ES-I3 (cell line): Measurements from ENCODE around the gene CDC42SE2.
"Not testable (repeated sequence)": the region's sequence is repeated elsewhere in the genome, so short reads cannot be mapped to it uniquely, and the experiment has no call there.

Experiments used
- H3K36me3 ChIP-seq: 2 replicates; pipeline ENCODE4 v1.6.1; 2013; ENCODE audit warnings: mild to moderate bottlenecking, low read length, control low read depth, moderate library complexity; ENCODE audit not compliant: insufficient read depth
- H3K4me1 ChIP-seq: 2 replicates; pipeline ENCODE4 v1.6.1; 2013; ENCODE audit warnings: mild to moderate bottlenecking, control low read depth, low read length; ENCODE audit not compliant: insufficient read depth
- H3K9ac ChIP-seq: 2 replicates; pipeline ENCODE4 v1.6.1; 2013; ENCODE audit warnings: low read depth, mild to moderate bottlenecking, low read length, moderate library complexity
- H3K9me3 ChIP-seq: 2 replicates; pipeline ENCODE4 v1.6.1; 2013; ENCODE audit warnings: mild to moderate bottlenecking, low read length, moderate library complexity; ENCODE audit not compliant: control insufficient read depth, insufficient read depth

Gene CDC42SE2

DNA sequence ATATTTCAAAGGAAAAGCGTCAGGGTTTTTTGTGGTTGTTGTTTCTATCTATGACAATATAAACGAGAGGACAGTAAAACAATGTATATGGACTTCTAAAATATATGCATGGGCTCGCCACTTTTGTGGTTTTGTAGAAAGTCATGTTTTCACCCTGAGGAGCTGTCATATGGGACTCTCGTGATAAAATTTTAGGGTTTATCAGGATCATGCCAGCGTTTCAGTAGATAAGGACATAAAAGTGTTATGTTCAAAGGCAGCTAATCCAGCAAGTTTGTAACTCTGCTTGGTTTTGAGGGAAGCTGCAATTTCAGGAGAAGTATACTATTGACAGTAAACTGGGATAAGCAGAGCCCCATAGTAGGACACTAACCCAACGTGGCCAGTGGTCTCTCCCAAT is 120.3 kb downstream of the CDC42SE2 start:
- H3K36me3 ChIP-seq = no peaks in the 10 kb centered on the region
- H3K9ac ChIP-seq = no peak overlapping the region
- no peaks in the 10 kb centered on the region for H3K4me1 ChIP-seq
- no peaks in the 10 kb centered on the region for H3K9me3 ChIP-seq

DNA sequence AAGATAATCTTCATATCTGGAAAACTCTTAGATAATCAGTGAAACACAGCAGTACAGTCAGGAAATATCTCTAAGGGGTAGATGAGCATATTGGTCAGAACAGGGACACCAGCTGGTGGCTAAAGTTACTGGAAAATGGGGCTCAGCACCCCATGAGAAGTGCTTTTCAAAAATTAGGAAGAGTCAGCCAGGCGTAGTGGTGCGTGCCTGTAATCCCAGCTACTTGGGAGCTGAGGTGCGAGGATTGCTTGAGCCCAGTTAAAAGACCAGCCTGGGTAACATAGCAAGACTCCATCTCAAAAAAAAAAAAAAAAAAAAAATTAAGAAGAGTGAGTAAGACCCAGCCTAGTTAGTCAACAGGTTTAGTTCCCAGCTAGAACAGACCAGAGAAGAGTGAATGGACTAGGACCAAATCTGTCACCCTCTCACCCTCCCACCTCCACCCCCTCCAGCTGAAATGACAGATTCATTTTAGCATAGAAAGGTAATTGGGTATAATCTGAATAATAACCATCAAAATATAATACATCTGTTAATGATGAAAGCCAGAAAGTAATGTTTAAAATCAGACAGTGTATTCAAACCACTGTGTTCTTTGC is 120.9 kb downstream of the CDC42SE2 start:
- Histone ChIP-seq H3K36me3 (no peaks in the 10 kb centered on the region), H3K9ac (no peak overlapping the region), H3K4me1 (no peaks in the 10 kb centered on the region), H3K9me3 (no peaks in the 10 kb centered on the region)

DNA sequence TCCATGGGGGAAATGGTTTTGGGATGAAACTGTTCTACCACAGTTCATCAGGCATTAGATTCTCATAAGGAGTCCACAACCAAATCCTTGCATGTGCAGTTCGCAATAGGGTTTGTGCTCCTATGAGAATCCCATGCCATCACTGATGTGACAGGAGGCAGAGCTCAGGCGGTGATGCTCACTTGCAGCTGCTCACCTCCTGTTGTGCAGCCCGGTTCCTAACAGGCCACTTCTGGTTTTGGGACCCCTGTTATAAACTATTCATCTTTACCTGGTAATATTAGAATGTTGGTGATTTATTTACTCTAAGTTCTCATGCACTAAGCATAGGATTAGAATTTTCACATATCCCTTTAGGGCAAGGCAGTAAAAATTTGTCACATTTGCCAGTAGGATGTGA is 122.3 kb downstream of the CDC42SE2 start:
- no peaks in the 10 kb centered on the region for H3K36me3 ChIP-seq
- H3K9me3 ChIP-seq = no peaks in the 10 kb centered on the region
- no peak overlapping the region for H3K9ac ChIP-seq
- H3K4me1 ChIP-seq = no peaks in the 10 kb centered on the region

DNA sequence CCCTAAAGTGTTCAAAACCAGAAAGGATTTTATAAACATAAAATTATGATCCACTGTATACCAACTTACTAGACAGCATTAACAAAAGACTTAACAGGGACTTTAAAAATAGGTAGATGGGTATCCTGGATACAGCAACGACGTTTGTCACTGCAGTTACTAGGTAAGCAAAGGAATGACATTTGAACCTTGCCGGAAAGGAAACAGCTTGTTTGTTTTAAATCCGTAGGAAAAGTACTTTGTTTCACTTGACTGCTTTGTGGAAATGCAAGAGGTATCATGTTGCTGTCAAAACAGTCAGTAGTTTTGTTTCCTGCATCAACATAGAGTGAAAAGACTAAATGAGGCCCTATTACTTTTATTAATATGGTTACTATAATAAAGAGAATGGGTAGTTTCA is 122.9 kb downstream of the CDC42SE2 start:
- Histone ChIP-seq H3K9ac (no peak overlapping the region), H3K4me1 (no peaks in the 10 kb centered on the region), H3K9me3 (no peaks in the 10 kb centered on the region), H3K36me3 (0 out of 2 replicates have a peak, but pooled peaks cover 2% of the 10 kb centered on the region)

DNA sequence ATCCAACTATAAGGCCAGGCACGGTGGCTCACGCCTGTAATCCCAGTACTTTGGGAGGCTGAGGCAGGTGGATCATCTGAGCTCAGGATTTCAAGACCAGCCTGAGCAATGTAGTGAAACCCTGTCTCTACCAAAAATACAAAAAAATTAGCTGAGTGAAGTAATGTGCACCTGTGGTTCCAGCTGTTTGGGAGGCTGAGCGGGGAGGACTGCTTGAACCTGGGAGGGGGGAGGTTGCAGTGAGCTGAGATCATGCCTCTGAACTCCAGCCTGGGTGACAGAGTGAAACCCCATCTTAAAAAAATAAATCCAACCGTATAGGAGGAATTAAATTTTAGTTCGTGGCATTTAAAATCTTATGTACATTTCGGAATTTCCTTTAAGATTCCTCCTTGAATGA is 123.4 kb downstream of the CDC42SE2 start:
- Histone ChIP-seq H3K36me3 (peaks cover 3% of the 10 kb centered on the region; the same call in 1 of the 2 replicates), H3K4me1 (no peaks in the 10 kb centered on the region), H3K9ac (no peak overlapping the region), H3K9me3 (no peaks in the 10 kb centered on the region)

DNA sequence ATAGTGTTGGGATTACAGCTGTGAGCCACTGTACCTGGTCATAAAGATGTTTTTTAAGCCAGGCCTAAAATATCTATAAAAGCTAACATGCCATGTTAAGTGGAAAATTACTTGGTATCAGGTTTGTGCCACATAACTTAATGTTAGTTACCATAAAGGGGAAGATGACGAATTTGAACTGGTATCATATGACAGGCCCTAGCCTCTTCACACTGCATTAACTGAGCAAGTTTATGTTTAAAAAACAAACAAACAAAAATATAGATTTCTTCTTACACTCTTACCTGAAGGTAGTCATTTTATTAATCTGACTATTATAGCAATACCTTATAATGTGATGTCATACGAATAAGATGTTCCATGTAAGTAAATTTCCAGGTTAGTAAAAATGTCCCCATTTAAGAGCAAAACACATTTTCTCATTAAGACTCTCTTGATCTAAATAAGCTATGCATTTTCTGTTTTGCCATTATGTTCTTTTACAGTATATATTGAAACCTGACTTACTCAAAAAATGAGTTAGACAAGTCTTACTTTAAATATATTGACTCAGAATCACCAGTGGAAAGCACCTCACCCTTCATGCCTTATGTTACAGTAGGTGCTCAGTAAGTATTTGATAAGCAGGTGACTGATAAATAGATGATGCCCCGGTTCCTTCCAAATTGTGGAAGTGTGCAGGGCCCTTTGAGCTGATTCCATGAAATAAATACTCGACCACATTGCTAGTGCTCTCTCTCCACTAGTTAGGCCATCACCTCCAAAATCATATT is 125.4 kb downstream of the CDC42SE2 start:
- Histone ChIP-seq H3K9ac (no peak overlapping the region), H3K9me3 (no peaks in the 10 kb centered on the region), H3K4me1 (no peaks in the 10 kb centered on the region), H3K36me3 (peaks cover 3% of the 10 kb centered on the region; the same call in 1 of the 2 replicates)

DNA sequence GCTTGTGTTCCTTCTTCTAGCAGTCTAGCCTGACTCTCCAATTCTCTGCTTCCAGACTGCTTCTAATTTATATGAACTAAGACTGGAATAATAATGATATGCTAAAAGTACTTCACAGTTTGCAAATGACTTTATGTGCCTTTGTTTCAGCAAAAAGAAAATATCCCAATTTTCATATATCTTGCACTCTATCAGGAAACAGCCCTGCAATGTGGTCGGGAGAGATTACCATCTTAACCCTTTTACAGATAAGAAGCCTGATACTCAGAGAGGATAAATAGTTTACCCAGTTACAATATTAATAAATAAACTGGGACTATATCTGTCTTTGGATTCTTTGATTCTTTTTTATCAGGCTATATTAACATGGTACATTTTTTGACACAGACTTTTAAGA is 126.0 kb downstream of the CDC42SE2 start:
- Histone ChIP-seq H3K9me3 (no peaks in the 10 kb centered on the region), H3K36me3 (peaks cover 3% of the 10 kb centered on the region; the same call in 1 of the 2 replicates), H3K9ac (no peak overlapping the region), H3K4me1 (no peaks in the 10 kb centered on the region)

DNA sequence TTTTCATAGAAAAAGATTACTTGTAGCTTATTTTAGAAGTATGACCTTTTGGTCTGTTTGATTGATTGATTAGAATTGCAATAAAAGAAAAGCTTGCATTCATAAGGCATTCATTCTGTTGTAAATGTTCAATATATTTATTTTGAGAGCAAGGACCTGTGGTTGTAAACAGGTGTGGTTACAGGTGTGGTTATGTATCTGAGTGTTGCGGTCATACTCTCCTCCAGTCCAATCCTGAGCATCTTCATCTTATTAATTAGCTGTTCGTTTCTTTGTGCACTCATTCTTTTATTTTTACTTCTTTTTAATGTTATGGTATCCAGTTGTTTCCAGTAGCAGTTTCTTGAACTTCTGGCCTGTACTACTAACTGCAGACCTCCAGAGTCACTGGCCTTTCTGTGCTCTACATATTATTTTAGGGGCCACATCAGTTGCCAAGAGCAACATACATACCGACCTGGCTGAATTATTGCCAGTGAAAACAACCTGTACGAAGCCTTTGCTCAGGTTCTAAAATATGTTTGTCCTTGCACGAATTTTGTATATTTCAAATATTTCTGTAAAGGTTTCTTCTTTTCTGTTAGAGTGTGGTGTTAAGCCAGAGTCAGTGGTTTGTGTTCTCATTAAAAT is 128.7 kb downstream of the CDC42SE2 start:
- no peaks in the 10 kb centered on the region for H3K9me3 ChIP-seq
- H3K4me1 ChIP-seq = no peaks in the 10 kb centered on the region
- peaks cover 3% of the 10 kb centered on the region; the same call in 1 of the 2 replicates for H3K36me3 ChIP-seq
- no peak overlapping the region for H3K9ac ChIP-seq

DNA sequence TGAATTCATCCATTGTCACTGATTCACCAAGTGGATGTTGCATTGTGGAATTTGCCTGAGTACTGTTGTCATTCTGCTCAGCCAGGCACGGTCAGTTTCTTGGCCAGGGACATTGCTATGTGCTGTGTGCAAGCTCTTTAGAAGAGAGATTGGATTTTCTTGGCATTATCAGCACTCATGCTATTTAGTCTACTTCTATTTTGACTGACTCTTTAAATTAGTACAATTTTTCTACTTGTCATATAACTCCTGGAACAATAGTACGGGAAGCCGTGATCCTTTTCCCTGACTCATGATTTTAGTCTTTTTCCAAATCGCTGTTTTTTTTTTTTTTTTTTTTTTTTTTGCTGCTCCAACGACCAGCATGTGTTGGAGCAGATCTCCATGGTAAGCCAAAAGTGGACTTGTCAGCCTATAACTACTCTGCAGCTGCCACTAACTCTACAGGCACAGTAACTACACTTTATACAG is 129.7 kb downstream of the CDC42SE2 start:
- peaks cover 3% of the 10 kb centered on the region; the same call in 1 of the 2 replicates for H3K36me3 ChIP-seq

DNA sequence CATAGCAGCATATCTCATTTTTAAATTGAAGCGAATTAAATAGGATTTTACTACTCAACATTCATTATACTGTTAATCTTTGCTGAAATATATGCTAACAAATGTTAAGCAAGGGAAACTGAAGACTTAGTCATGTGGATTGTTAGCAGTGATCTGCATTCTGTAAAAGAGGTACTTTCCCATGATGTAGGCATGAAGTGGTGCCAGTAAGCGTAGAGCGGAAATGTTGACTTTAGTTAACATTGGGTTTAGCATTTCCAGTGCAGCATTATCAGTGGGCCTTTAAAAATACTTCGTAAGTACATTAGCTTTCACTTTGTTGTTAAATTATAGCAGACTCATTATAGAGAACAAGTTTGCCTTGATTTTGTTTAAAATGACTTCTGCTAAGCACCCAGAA is 130.3 kb downstream of the CDC42SE2 start:
- H3K9ac ChIP-seq = no peak overlapping the region
- H3K9me3 ChIP-seq = no peaks in the 10 kb centered on the region
- H3K4me1 ChIP-seq = no peaks in the 10 kb centered on the region
- H3K36me3 ChIP-seq = peaks cover 3% of the 10 kb centered on the region; the same call in 1 of the 2 replicates

More for the DNA sequence above, 129.7 kb downstream of the CDC42SE2 start:
- Histone ChIP-seq H3K4me1 (no peaks in the 10 kb centered on the region), H3K9ac (no peak overlapping the region), H3K9me3 (no peaks in the 10 kb centered on the region)

DNA sequence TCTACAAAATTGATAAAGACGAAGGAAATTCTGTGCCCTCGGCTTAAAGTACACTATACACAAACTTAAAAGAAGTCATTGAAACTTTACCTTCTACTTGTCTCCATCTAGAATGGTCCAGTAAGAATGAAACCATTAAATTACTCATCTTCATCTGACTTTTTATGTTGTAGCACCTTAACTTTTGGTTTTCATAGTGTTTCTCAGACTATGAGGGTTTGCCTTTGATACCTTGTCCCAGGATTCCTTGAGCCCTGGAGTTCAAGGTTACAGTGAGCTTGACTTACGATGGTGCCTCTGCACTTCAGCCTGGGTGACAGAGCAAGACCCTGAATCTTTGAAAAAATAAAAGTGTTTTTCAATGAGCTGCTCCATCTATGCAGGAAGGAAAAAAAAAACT is 132.2 kb downstream of the CDC42SE2 start:
- Histone ChIP-seq H3K4me1 (no peaks in the 10 kb centered on the region), H3K9me3 (no peaks in the 10 kb centered on the region), H3K36me3 (peaks cover 3% of the 10 kb centered on the region; the same call in 1 of the 2 replicates), H3K9ac (no peak overlapping the region)

DNA sequence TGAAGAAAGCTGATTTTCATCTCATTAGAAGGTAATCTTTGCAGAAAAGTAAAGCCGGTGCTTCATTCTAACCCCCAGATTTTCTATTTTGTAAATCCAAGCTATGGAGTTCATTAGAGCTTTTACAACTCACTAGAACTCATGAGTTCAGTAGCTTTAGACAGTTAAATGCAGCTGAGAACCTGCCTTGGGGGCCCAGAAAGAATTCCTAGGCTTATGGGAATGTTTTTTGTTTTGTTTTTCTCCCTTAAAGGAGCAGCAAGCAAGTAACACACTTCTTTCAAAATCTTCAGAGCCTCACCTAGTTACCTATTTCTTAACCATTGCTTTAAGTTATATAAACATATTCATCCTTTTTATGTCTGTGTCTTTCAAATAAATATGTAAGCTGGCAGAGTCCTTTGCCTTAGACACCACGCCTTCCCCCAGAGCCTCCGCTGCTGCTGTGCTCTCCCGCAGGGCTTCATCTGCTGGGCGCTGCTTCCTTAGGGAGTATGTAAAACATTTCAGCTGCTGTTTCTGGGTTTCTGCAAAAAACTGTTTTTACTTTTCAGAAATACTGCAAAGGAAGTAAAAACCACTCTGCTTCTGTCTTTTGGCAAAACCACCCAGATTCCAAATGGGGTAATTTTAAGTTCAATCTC is 132.9 kb downstream of the CDC42SE2 start:
- H3K4me1 ChIP-seq = no peaks in the 10 kb centered on the region
- H3K9ac ChIP-seq = no peak overlapping the region
- peaks cover 1% of the 10 kb centered on the region; the same call in 1 of the 2 replicates for H3K36me3 ChIP-seq

DNA sequence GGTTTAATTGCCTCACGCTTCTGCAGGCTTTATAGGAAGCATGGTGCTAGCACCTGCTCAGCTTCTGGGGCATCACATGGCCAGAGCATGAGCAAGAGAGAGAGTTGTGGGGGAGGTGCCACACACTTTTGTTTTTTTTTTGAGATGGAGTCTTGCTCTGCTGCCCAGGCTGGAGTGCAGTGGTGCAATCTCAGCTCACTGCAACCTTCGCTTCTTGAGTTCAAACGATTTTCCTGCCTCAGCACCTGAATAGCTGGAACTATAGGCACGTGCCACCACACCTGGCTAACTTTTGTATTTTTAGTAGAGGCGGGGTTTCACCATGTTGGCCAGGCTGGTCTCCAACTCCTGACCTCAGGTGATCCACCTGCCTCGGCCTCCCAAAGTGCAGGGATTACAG is 135.2 kb downstream of the CDC42SE2 start:
- H3K36me3 ChIP-seq = not testable (repeated sequence)

More for the DNA sequence above, 132.9 kb downstream of the CDC42SE2 start:
- no peaks in the 10 kb centered on the region for H3K9me3 ChIP-seq

DNA sequence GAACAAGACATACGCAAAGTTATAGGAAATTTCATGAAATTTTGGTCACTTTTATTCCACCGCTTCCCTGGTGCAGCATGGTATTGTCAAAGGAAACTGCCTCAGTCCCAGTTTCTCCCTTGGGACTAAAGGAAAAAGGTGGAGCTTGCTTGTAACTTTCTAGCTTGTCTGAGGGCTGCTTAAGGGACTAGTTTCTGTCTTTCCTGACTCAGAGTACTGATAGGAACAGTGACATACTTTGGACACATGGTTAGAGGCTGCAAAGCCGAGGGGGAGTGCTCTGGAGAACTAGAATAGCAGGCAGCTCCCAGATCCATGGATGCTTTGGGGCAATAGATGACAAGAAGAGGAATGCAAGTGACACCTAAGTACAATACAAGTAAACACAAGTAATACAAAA is 136.7 kb downstream of the CDC42SE2 start:
- no peaks in the 10 kb centered on the region for H3K9me3 ChIP-seq
- no peaks in the 10 kb centered on the region for H3K4me1 ChIP-seq
- no peaks in the 10 kb centered on the region for H3K36me3 ChIP-seq
- H3K9ac ChIP-seq = no peak overlapping the region

More for the DNA sequence above, 135.2 kb downstream of the CDC42SE2 start:
- not testable (repeated sequence) for H3K9me3 ChIP-seq, H3K4me1 ChIP-seq, H3K9ac ChIP-seq
